Measurements from ENCODE around the gene RHBDF1.

The RHBDF1 gene

GRCh38 chr16:92431-93339 is 20.3 kb upstream of the RHBDF1 start:
- no peak for DNase-seq (ENCODE audit: low read depth, low spot score)

DNA sequence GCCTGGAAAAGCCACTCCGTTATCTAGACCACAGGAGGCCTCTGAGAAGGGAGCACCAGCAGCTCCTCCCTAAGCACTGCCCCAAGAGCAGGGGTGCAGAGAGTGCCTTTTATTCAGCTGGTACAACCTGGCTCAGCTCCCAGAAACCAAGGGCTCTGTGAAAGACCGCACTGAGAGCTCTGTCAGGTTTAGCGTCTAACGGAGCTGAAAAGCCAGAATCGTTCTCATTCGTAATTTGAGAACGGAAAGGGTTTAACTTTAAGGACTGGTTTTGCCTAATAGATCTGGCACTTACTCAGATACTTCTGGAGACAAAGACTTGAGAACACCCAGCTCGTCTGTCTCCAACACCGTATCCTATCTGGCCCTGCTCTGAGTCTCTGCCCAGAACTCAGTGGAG is 19.1 kb upstream of the RHBDF1 start:
- no peak for DNase-seq (ENCODE audit: low read depth, low spot score)

GRCh38 chr16:89391-90302 is 17.2 kb upstream of the RHBDF1 start:
- no peak for DNase-seq (ENCODE audit: low read depth, low spot score)

DNA sequence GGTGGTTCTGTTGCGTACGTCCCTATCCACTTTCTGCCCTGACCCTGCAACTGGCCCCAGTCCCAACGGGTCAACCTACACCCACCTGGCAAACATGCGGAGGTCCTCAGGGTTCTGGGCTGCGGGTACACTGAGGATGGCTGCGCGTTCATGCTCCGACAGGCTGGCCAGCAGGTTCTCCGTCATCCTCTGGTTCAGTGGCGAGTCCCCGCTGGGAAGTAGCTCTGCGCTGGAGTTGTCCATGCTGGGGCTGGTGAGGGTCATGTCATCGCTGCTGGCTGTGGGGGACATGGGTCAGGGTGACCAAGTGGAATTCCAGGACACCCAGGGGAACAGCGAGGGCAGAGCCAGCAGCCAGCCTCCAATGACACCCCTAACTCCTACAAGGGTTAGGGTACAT is 16.2 kb upstream of the RHBDF1 start:
- no peak for DNase-seq (ENCODE audit: low read depth, low spot score)

GRCh38 chr16:86483-86952 is 14.1 kb upstream of the RHBDF1 start:
- no peak for DNase-seq (ENCODE audit: low read depth, low spot score)

DNA sequence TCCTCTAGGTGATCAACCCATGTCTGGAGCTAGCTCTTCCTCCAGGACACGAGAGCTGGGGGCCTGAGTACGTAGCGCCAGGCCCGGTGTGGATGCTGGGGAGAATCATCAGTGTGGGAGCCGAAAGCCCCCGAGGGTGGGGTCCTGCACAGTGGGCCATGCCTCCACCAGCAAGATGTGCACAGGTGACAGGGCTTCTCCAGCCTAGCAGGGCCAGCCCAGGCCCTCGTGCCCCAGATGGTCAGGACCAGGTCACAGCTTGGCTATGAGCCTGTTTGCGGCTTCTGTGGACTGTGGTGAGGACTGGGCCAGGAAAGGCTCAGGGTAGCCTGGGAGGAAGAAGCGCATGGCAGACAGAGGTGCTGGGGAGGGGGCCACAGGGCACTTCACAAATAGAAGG is 13.4 kb upstream of the RHBDF1 start:
- no peak for DNase-seq (ENCODE audit: low read depth, low spot score)

DNA sequence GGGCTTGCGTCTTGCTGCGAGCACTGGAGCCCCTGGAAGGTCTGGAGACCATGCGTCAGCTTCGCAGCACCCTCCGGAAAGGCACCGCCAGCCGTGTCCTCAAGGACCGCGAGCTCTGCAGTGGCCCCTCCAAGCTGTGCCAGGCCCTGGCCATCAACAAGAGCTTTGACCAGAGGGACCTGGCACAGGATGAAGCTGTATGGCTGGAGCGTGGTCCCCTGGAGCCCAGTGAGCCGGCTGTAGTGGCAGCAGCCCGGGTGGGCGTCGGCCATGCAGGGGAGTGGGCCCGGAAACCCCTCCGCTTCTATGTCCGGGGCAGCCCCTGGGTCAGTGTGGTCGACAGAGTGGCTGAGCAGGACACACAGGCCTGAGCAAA is 13.0 kb upstream of the RHBDF1 start:
- DNase-seq (ENCODE audit: low read depth, low spot score) = no peak

DNA sequence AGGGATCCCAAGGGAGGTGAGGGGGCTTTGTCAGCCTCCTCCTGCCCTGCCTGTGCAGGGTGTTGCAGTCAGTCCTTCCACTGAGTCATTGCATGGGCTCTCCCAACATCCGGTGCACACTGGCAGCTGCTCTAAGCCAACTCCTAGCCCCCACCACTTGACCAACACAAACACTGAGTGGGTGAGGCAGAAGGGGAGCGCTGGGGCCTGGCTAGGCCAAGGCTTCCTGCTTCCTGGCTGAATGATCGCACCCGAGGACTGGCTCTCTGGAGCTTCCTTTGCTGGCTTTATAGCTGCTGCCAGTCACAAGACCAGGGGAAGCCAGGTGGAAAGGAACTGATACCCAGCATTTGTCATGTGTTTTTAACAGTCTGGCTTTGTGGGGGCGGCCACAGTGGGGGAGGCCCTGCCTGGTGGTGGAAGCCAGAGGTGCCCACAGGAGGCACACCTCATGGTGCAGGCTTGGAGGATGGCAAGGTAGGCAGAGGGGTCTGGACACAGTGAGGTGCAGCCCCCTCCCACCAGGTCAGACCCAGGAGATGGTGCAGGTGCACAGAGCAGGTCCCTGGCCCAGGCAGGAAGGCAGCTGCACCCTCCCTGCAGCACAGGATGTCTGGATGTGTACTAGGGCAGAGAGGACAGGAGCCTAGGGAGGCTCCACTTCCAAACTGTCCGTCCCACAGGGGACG is 12.4 kb upstream of the RHBDF1 start:
- peak; percentile 61 for DNase-seq (ENCODE audit: low read depth, low spot score)

- no peak for DNase-seq (ENCODE audit: low read depth, low spot score)
Measured at GRCh38 chr16:83781-84615, 11.6 kb upstream of the RHBDF1 start.

DNA sequence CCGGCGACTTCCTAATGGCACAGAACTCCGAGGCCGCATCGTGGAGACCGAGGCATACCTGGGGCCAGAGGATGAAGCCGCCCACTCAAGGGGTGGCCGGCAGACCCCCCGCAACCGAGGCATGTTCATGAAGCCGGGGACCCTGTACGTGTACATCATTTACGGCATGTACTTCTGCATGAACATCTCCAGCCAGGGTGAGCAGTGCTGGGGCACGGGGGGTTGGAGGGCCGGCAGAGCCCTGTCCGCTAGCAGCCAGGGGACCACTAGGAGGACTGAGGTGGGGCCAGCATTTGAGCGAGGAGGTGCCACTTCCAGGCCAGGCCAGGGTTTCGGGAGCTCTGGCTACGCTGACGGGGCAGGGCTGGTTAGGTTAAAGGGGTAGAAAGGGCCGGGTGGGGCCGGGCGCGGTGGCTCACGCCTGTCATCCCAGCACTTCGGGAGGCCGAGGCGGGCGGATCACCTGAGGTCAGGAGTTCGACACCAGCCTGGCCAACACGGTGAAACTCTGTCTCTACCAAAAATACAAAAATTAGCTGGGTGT is 10.7 kb upstream of the RHBDF1 start:
- no peak for DNase-seq (ENCODE audit: low read depth, low spot score)

- DNase-seq (ENCODE audit: low read depth, low spot score) = no peak
Measured at GRCh38 chr16:79151-80054, 7.0 kb upstream of the RHBDF1 start.

DNA sequence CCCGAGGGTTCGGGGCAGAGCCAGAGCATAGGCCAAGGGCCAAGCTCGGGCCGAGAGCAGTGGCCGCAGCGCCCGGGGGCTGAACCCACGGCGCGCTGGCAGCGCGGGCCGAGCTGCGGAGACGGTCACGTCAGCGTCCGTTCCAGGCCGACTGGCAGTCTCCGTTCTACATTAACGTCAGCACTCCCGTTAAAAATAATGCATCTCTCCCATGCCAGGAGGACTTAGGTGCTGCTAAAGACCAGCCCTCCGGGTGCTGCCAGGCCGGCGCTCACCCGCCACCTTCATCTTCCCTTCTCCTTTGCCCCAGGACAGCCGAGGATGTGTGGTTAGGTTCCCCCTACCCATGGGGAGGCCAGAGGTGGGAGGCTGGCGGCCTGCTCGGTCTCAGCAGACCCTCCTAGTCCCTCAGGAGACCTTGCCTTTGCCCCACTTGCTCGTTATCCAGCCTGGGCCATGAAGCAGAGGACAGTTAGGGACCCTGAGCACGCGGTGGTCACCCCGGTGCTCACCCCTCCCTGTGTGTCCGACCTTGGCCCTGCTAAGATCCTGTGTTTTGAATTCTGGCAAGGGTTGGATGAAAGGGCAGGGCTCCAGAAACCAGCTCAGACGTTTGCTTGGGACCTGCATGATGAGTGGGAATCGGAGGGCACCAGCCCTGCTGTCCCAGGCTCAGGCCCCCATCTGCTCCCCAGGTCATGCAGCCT is 6.2 kb upstream of the RHBDF1 start:
- no peak for DNase-seq (ENCODE audit: low read depth, low spot score)

- no peak for DNase-seq (ENCODE audit: low read depth, low spot score)
Measured at GRCh38 chr16:77807-78443, 5.5 kb upstream of the RHBDF1 start, which contains the start of gene MPG. Gene MPG, plus strand, starts transcription at chr16:78225. Its CDS starts 85 bp downstream, at chr16:78310.

- DNase-seq (ENCODE audit: low read depth, low spot score) = no peak
Measured at GRCh38 chr16:77273-77806, 4.9 kb upstream of the RHBDF1 start.

DNA sequence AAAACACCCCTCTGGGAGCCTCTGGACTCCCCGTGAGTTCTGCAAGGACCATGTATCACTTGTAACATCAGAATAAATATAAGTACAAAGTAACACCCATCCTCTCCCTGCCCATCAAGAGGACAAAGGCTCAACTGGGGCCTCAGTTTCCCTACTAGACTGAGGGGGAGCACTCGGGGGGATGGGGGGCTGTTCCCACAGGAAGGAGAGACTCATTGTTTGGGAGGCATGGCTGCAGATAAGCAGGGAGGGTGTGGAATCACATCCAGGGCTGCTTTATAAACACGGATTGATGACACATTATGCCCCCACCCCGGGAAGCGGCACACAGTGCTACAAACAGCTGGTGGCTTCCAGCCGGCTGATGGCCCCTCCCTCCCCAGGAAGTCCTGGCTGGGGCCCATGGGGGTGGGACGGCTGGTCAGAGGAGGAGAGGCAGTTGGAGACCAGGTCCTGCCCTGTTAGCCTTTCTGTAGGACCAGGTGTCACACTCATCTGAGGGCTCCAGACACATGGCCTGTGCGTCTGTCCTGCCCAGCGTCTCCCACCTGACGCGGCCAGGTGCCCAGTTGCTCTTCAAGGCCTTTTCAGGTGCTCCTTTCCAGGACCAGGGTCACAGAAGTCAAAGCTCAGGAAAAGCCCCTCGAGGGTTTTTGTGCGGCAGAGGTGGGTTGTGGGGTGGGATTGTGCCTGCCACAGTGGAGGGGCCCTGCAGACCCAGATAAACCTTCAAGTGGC is 4.3 kb upstream of the RHBDF1 start:
- DNase-seq (ENCODE audit: low read depth, low spot score) = no peak

DNA sequence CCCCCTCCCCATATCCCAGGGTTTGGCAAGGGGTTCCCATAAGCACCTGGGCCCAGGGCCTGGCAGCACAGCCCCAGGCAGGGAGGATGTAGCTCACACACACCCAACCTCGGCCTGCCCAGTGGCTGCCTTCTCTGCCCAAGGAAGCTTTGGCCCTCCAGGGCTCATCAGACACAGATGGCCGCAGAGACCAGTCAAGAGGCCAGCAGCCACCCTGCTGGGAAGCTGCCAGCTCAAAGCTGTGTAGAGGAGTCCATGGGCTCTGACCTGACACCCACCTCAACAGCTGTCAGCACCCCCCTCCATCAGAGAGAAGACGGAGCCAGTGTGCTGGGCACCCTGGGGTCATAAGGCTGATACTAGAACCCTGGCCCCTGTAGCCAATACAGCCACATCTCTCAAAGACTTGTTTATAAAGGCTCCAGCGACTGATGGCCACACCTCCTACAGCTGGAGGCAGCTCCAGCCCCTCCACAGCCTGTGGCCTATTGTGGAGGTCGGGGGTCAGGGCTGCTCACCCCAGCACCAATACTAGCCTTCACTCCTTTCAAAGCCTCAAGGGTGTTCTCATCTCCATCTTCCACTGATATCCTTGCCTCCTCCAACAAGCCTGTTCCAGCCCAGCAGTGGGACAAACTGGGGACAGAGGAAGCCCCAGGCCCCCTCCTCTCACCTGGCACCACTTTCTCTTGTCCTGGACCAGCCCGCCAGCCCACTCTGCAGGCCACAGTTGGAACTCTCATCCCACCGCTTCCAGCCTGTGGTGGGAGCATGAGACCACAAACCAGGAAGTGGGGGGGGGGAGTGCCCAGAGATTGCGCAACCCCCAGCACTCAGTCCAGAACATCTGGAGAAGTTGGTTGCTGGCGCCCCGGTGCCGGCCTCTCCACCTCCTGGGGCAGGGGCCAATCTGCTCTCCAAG is 3.4 kb upstream of the RHBDF1 start:
- no peak for DNase-seq (ENCODE audit: low read depth, low spot score)
